K562 (cell line): Measurements from ENCODE around the gene PIH1D1. TPM values are rescaled to one million over a fixed set of nuclear protein-coding genes. Genes with fewer than 3 reads are reported as not detected.

Source experiments
- ATAC-seq: fragments of 200-7000 bp; cut with Tn5 transposase; 3 replicates; pipeline ENCODE4 v1.9.1; 2020; ENCODE audit warnings: moderate library complexity
- BruUV-seq: library from RNA; stranded (reverse); fragments of 400-500 nt; replicated peaks from 2 replicates; lab custom pipeline; 2021; lab: Mats Ljungman, UMichigan
- CTCF ChIA-PET: fragments of 300-600 bp; formaldehyde crosslinking; extraction: SDS; loops from one replicate; lab custom pipeline; 2021; ENCODE audit warnings: low intra/inter-chr PET ratio; lab: Yijun Ruan, JAX
- POLR2A ChIA-PET: fragments of 300-600, 350-650 bp; sonication (Branson Sonifier 250); formaldehyde crosslinking; extraction: SDS; loops from one replicate; lab custom pipeline; 2021; ENCODE audit warnings: antibody characterized with exemption, inconsistent platforms; lab: Yijun Ruan, JAX
- DNase-seq, 4 experiments: peaks; one replicate each; pipeline versions ENCODE4 v3.0.0 to v3.0.0-alpha.2; 2011 to 2018; ENCODE audit warnings: low spot score in 3 of 4, mixed read lengths in 3 of 4; ENCODE audit errors: extremely low read depth in 1 of 4
- FAIRE-seq: peaks from 2 replicates; lab custom pipeline; 2011; peaks lifted over from hg19 to GRCh38; lab: Jason Lieb, UNC
- H2AFZ ChIP-seq: 2 replicates; pipeline ENCODE4 v1.6.0; 2011; ENCODE audit warnings: low read depth, low read length, control low read depth, inconsistent platforms
- H3K27ac ChIP-seq: fragments of 200-600 bp; 3 replicates; pipeline ENCODE4 v1.8.0; 2011; ENCODE audit warnings: low read depth, mild to moderate bottlenecking, control low read depth, inconsistent platforms, low read length, moderate library complexity, mixed read lengths; ENCODE audit errors: extremely low read depth
- H3K27me3 ChIP-seq, 2 experiments: fragments of 300-600 bp in 1 of 2; 2 replicates in 1 of 2; 3 replicates in 1 of 2; pipeline versions ENCODE4 v1.6.0 to v1.8.0; 2011; ENCODE audit warnings: inconsistent platforms in 2 of 2, low read length in 2 of 2, mild to moderate bottlenecking in 1 of 2, mixed read lengths in 1 of 2, moderate library complexity in 1 of 2; ENCODE audit not compliant: control insufficient read depth in 2 of 2, insufficient read depth in 2 of 2
- H3K36me3 ChIP-seq: fragments of 300-600 bp; 3 replicates; pipeline ENCODE4 v1.8.0; 2011; ENCODE audit warnings: mild to moderate bottlenecking, low read length, inconsistent platforms; ENCODE audit not compliant: control insufficient read depth, insufficient read depth
- H3K4me1 ChIP-seq, 2 experiments: fragments of 200-600 bp in 1 of 2; replicated peaks in 1 of 2; 2 replicates in 1 of 2; 3 replicates in 1 of 2; pipeline versions ENCODE4 v1.5.1 to v1.8.0; 2011; ENCODE audit warnings: inconsistent platforms in 2 of 2, low read length in 2 of 2, mild to moderate bottlenecking in 1 of 2, mixed read lengths in 1 of 2, moderate library complexity in 1 of 2; ENCODE audit not compliant: control insufficient read depth in 2 of 2, insufficient read depth in 2 of 2
- H3K4me2 ChIP-seq: 2 replicates; pipeline ENCODE4 v1.6.1; 2011; ENCODE audit warnings: low read length, control low read depth, inconsistent platforms, mixed read lengths; ENCODE audit not compliant: insufficient read depth
- H3K4me3 ChIP-seq: fragments of 200-600 bp; sonication (generic), shearing (Covaris generic); 2 replicates; pipeline ENCODE4 v1.5.1; 2016; ENCODE audit warnings: control low read depth, inconsistent platforms
- H3K79me2 ChIP-seq: fragments of 200-600 bp; 3 replicates; pipeline ENCODE4 v1.8.0; 2011; ENCODE audit warnings: low read length, inconsistent platforms; ENCODE audit not compliant: control insufficient read depth, insufficient read depth
- H3K9ac ChIP-seq, 2 experiments: 2 replicates each; pipeline versions ENCODE4 v1.6.0 to v1.6.1; 2011; ENCODE audit warnings: low read depth in 2 of 2, low read length in 2 of 2, control low read depth in 1 of 2, inconsistent platforms in 1 of 2, mild to moderate bottlenecking in 1 of 2, mixed read lengths in 1 of 2; ENCODE audit not compliant: insufficient read depth in 1 of 2
- H3K9me1 ChIP-seq: one replicate; pipeline ENCODE4 v1.6.0; 2011; ENCODE audit warnings: inconsistent platforms, mild to moderate bottlenecking, low read length, moderate library complexity; ENCODE audit not compliant: control insufficient read depth, insufficient read depth
- H3K9me3 ChIP-seq: replicated peaks from 2 replicates; pipeline ENCODE4 v1.5.1; 2011; ENCODE audit warnings: low read depth, low read length, inconsistent platforms; ENCODE audit not compliant: control insufficient read depth, insufficient read depth
- H4K20me1 ChIP-seq: replicated peaks from 2 replicates; pipeline ENCODE4 v1.6.1; 2011; ENCODE audit warnings: low read length, inconsistent platforms, mixed read lengths; ENCODE audit not compliant: control insufficient read depth, insufficient read depth
- BRCA1 ChIP-seq, 2 experiments: fragments of 450-650 bp in 1 of 2; sonication (generic) in 1 of 2; formaldehyde crosslinking in 1 of 2; IDR thresholded peaks; 2 replicates each; pipeline versions ENCODE4 v1.5.0 to v1.6.1; 2017 to 2020; ENCODE audit warnings: mild to moderate bottlenecking in 1 of 2, missing genetic modification reagents in 1 of 2
- CTBP1 ChIP-seq: fragments of 450-650 bp; IDR thresholded peaks from 2 replicates; pipeline ENCODE4 v1.6.1; 2016; ENCODE audit warnings: borderline replicate concordance
- E2F3 ChIP-seq: fragments of 250-450 bp; sonication (Bioruptor Pico); IDR thresholded peaks from 2 replicates; pipeline ENCODE4 v1.4.0; 2020; ENCODE audit warnings: mild to moderate bottlenecking
- FOS ChIP-seq: IDR thresholded peaks from 3 replicates; pipeline ENCODE4 v1.6.1; 2011; ENCODE audit not compliant: insufficient read length; ENCODE audit errors: extremely low read depth
- GABPB1 ChIP-seq: sonication (generic); formaldehyde crosslinking; IDR thresholded peaks from 2 replicates; pipeline ENCODE4 v1.8.0; 2022; ENCODE audit warnings: mild to moderate bottlenecking, missing genetic modification reagents
- KDM1A ChIP-seq, 2 experiments: fragments of 450-650 bp; IDR thresholded peaks; 2 replicates each; pipeline ENCODE4 v1.6.1; 2016; ENCODE audit warnings: mild to moderate bottlenecking in 2 of 2
- NRF1 ChIP-seq, 2 experiments: fragments of 450-650 bp; IDR thresholded peaks in 1 of 2; conservative IDR thresholded peaks in 1 of 2; 2 replicates each; pipeline ENCODE4 v1.6.1; 2014; ENCODE audit warnings: mild to moderate bottlenecking in 2 of 2
- RNF2 ChIP-seq: sonication (generic); IDR thresholded peaks from 2 replicates; pipeline ENCODE4 v1.6.1; 2016
- SNRNP70 ChIP-seq: fragments of 200-400 bp; formaldehyde crosslinking; optimal IDR thresholded peaks from 2 replicates; pipeline ENCODE3; 2017; ENCODE audit warnings: low read depth, low read length
- SRF ChIP-seq, 2 experiments: fragments of 250-450, 450-650 bp in 1 of 2; sonication (Bioruptor Pico) in 1 of 2; sonication (generic) in 1 of 2; formaldehyde crosslinking; IDR thresholded peaks; 2 replicates each; pipeline versions ENCODE4 v1.5.0 to v1.5.1; 2020 to 2022; ENCODE audit warnings: mild to moderate bottlenecking in 1 of 2, missing genetic modification reagents in 1 of 2
- YY1 ChIP-seq, 3 experiments: IDR thresholded peaks; 2 replicates each; pipeline ENCODE4 v1.6.1; 2011; ENCODE audit warnings: low read length in 2 of 3, mild to moderate bottlenecking in 2 of 3, moderate library complexity in 2 of 3, borderline replicate concordance in 1 of 3, control low read depth in 1 of 3, low read depth in 1 of 3; ENCODE audit not compliant: insufficient read depth in 3 of 3, insufficient replicate concordance in 2 of 3, control insufficient read depth in 1 of 3, insufficient read length in 1 of 3; ENCODE audit errors: extremely low read depth in 1 of 3
- ZNF184 ChIP-seq: sonication (generic); formaldehyde crosslinking; IDR thresholded peaks from 2 replicates; pipeline ENCODE4 v1.5.0; 2020; ENCODE audit warnings: missing genetic modification reagents
- ZNF407 ChIP-seq: fragments of 450-650 bp; IDR thresholded peaks from 2 replicates; pipeline ENCODE4 v1.6.1; 2016; ENCODE audit warnings: low read depth
- WGBS: fragments of 100-300 bp; shearing (Covaris generic); methylation state at CpG from one replicate; pipeline ENCODE4 v1.1.6; 2016; ENCODE audit warnings: low coverage, mixed read lengths; ENCODE audit not compliant: insufficient coverage; ENCODE audit errors: missing lambda C conversion rate; 5-methylcytosine and 5-hydroxymethylcytosine counted together
- in situ Hi-C: fragments of 300-500 bp; cut with MboI; formaldehyde crosslinking; loops from 4 replicates; pipeline ENCODE4 v1.15.0; 2018; ENCODE audit warnings: inconsistent platforms, mixed read lengths
- intact Hi-C: fragments of 100-400 bp; cut with micrococcal nuclease; formaldehyde crosslinking; loops from 2 replicates; pipeline ENCODE4 v1.14.2; 2022
- polyA plus RNA-seq, 8 experiments: library from polyadenylated mRNA; depleted of rRNA in 4 of 8; stranded (reverse) in 5 of 8; unstranded in 3 of 8; fragments of >200 nt; fragmentation: Nextera tagmentation in 2 of 8; fragmentation: Illumina TruSeq in 1 of 8; extraction: Ambion mirVana in 2 of 8; extraction: Trizol in 1 of 8; gene quantifications; 2 replicates each; pipeline versions ENCODE4 v1.2.1 to v1.2.3, GENCODE V29; 2011 to 2014; ENCODE audit warnings: inconsistent platforms in 1 of 8, missing spikeins in 1 of 8
- total RNA-seq, 7 experiments: library from RNA; depleted of rRNA in 6 of 7; stranded (reverse); fragments of >200 nt in 6 of 7; fragmentation: Illumina TruSeq in 2 of 7; extraction: Trizol in 2 of 7; gene quantifications; 2 replicates each; pipeline versions ENCODE4 v1.2.1 to v1.2.3, GENCODE V29; 2011 to 2021; ENCODE audit warnings: low replicate concordance in 1 of 7

Gene PIH1D1
- total and polyA plus RNA-seq, 9 of the 15 experiments (the other 6 are each of a cell fraction or from before 2014, with no cell fraction given): 26.5 to 224 (median 137) TPM

- intact Hi-C loops (no loop called here), in situ Hi-C loops (no loop called here)
- Histone ChIP-seq H3K9me3 (no peaks in the 10 kb centered on the region), H3K36me3 (no peaks in the 10 kb centered on the region), H3K9me1 (no peaks in the 10 kb centered on the region), H3K27me3 (no peaks in the 10 kb centered on the region), H3K4me3 (peak overlapping the region; percentile 20), H3K4me2 (peak overlapping the region; percentile 75), H3K4me1 (peaks cover 39 to 49% of the 10 kb centered on the region in 2 experiments), H3K27ac (no peak overlapping the region), H2AFZ (peak overlapping the region; percentile 85), H3K9ac (peak overlapping the region; percentile 48 to 86; a peak in 2 of 4 replicates), H4K20me1 (no peaks in the 10 kb centered on the region), H3K79me2 (no peaks in the 10 kb centered on the region)
- POLR2A ChIA-PET: interaction anchor here (0.8 to 1.3 kb wide), 4 partner anchors 9 to 35 kb away, joined by 3 to 5 read pairs (median 4); no protein-coding TSS in a partner anchor
- FAIRE-seq (peak; percentile 98), ATAC-seq (peak; percentile 85), DNase-seq (peak; percentile 89 to 96 (median 92))
- WGBS: 2% methylated on average over 48 of the region's 48 CpGs
- CTCF ChIA-PET: no interaction called here
- no TSS peak for BruUV-seq
- TF ChIP-seq GABPB1 (peak; percentile 49; the same call in 1 of the 2 replicates), RNF2 (no peak), ZNF407 (no peak), KDM1A (IDR thresholded peaks at IDR 0.05) (0 out of 4 replicates have a peak, but pooled peaks of 1 of the 2 experiments have one; percentile 8), BRCA1 (IDR thresholded peaks at IDR 0.05) (no peak), BRCA1 (CRISPR knock-in tag; IDR thresholded peaks at IDR 0.05) (0 out of 2 replicates have a peak, but pooled peaks have one; percentile 20), SNRNP70 (no peak), FOS (peak; percentile 2), CTBP1 (peak; percentile 100), YY1 (IDR thresholded peaks at IDR 0.05; ENCODE audit: borderline replicate concordance in 1 of 3, control insufficient read depth in 1 of 3, extremely low read depth in 1 of 3, insufficient read depth in 3 of 3, insufficient read length in 1 of 3, insufficient replicate concordance in 2 of 3, low read depth in 1 of 3, low read length in 2 of 3) (no peak), SRF (CRISPR knock-in tag; IDR thresholded peaks at IDR 0.05) (0 out of 4 replicates have a peak, but pooled peaks of 1 of the 2 experiments have one; percentile 22), E2F3 (CRISPR knock-in tag) (peak; percentile 56; the same call in 1 of the 2 replicates), NRF1 (conservative IDR thresholded peaks at IDR 0.05 in 1 of 2, IDR thresholded peaks at IDR 0.05 in 1 of 2) (peak; percentile 80 to 83), ZNF184 (CRISPR knock-in tag) (no peak)
Observed at GRCh38 chr19:49421039-49421877, 30.4 kb downstream of the PIH1D1 start.
